Measurements from ENCODE around the gene TEX261.

- peak; percentile 41 to 57 for TF ChIP-seq CTCF (conservative IDR thresholded peaks at IDR 0.05 in 1 of 2, IDR thresholded peaks at IDR 0.05 in 1 of 2; ENCODE audit: extremely low read depth in 1 of 2, insufficient read depth in 1 of 2, low read depth in 1 of 2, low read length in 2 of 2)
- TF ChIP-seq EZH2 (IDR thresholded peaks at IDR 0.05; ENCODE audit: borderline replicate concordance, low read length), result no peak
These were observed 705 bp upstream of the TEX261 start for GRCh38 chr2:70995426-70995729.
